ENCODE measurements around the gene SLCO1B1.
"Not testable (repeated sequence)": the region's sequence is repeated elsewhere in the genome, so short reads cannot be mapped to it uniquely, and the experiment has no call there.

- TF ChIP-seq ZBTB33 (IDR thresholded peaks at IDR 0.05); HCFC1 (IDR thresholded peaks at IDR 0.05; ENCODE audit: low read length); NFYB (IDR thresholded peaks at IDR 0.05; ENCODE audit: insufficient read depth, low read depth, low read length); RCOR1 (conservative IDR thresholded peaks at IDR 0.05; ENCODE audit: low read depth, low read length); ATF2 (IDR thresholded peaks at IDR 0.05; ENCODE audit: low read length); POLR2A (IDR thresholded peaks at IDR 0.05; ENCODE audit: low read depth, low read length); ZZZ3 (IDR thresholded peaks at IDR 0.05; ENCODE audit: control insufficient read depth, insufficient read length, low read depth); PBX3 (IDR thresholded peaks at IDR 0.05; ENCODE audit: insufficient replicate concordance, low read depth, low read length); CTCF (IDR thresholded peaks at IDR 0.05 in 2 of 3, conservative IDR thresholded peaks at IDR 0.05 in 1 of 3; ENCODE audit: control insufficient read depth in 2 of 3, extremely low read depth in 1 of 3, insufficient read depth in 1 of 3, low read depth in 3 of 3, low read length in 3 of 3); MEF2B (IDR thresholded peaks at IDR 0.05; ENCODE audit: partially characterized antibody, poor library complexity, severe bottlenecking); SRF (IDR thresholded peaks at IDR 0.05; ENCODE audit: low read depth in 2 of 2, low read length in 2 of 2); NBN (IDR thresholded peaks at IDR 0.05); SIX5 (IDR thresholded peaks at IDR 0.05; ENCODE audit: low read depth, low read length, severe bottlenecking); MAX (IDR thresholded peaks at IDR 0.05; ENCODE audit: low read depth, low read length): not testable (repeated sequence)
Measured at GRCh38 chr12:21214433-21214832, 83.4 kb downstream of the SLCO1B1 start.

All from GM12878 (cell line).